Heart right ventricle (tissue), 16 donors: Measurements from ENCODE around the gene TOMM40L. TPM values are rescaled to one million over a fixed set of nuclear protein-coding genes. Genes with fewer than 3 reads are reported as not detected.
"Not testable (repeated sequence)": the region's sequence is repeated elsewhere in the genome, so short reads cannot be mapped to it uniquely, and the experiment has no call there.

Experiments used
- ATAC-seq, 8 donors: fragments of 200-7000 bp; cut with Tn5 transposase; one replicate each; pipeline ENCODE4 v1.9.1; 2020; ENCODE audit warnings: mild to moderate bottlenecking in 8 of 8, moderate library complexity in 8 of 8, moderate number of reproducible peaks in 1 of 8
- DNase-seq, 2 donors: peaks; one replicate each; pipeline ENCODE4 v3.0.0-alpha.2; 2020
- H3K27ac ChIP-seq, 10 donors: fragments of 200-600 bp; sonication (generic) in 2 of 10; one replicate each; pipeline versions ENCODE4 v1.5.0 to v1.8.0; 2020 to 2022; ENCODE audit warnings: mild to moderate bottlenecking in 3 of 10
- H3K27me3 ChIP-seq, 7 donors: fragments of 200-600 bp; one replicate each; pipeline ENCODE4 v1.8.0; 2021 to 2022; ENCODE audit warnings: mild to moderate bottlenecking in 2 of 7
- H3K36me3 ChIP-seq, 9 donors: fragments of 200-600 bp; sonication (generic) in 1 of 9; one replicate each; pipeline versions ENCODE4 v1.5.0 to v1.8.0; 2020 to 2022; ENCODE audit warnings: mild to moderate bottlenecking in 2 of 9
- H3K4me1 ChIP-seq, 9 donors: fragments of 200-600 bp; sonication (generic) in 1 of 9; one replicate each; pipeline versions ENCODE4 v1.5.0 to v1.8.0; 2020 to 2022; ENCODE audit warnings: mild to moderate bottlenecking in 4 of 9
- H3K4me3 ChIP-seq, 10 donors: fragments of 200-600 bp; sonication (generic) in 2 of 10; one replicate each; pipeline versions ENCODE4 v1.5.0 to v1.8.0; 2020 to 2022; ENCODE audit warnings: mild to moderate bottlenecking in 7 of 10, moderate library complexity in 2 of 10
- H3K9me3 ChIP-seq, 11 donors: fragments of 200-600 bp in 10 of 11; sonication (generic) in 2 of 11; one replicate each; pipeline versions ENCODE4 v1.5.0 to v1.8.0; 2013 to 2022; ENCODE audit warnings: mild to moderate bottlenecking in 2 of 11, control low read depth in 1 of 11, moderate library complexity in 1 of 11
- WGBS, 2 donors: extraction: QIAGEN DNeasy Blood & Tissue Kit; methylation state at CpG; one replicate each; pipeline ENCODE4 v1.1.7; 2013; ENCODE audit warnings: inconsistent platforms in 1 of 2; 5-methylcytosine and 5-hydroxymethylcytosine counted together
- intact Hi-C, 10 donors: fragments of 100-400 bp; cut with DNase I; formaldehyde crosslinking; loops; one replicate each; pipeline versions ENCODE4 v1.11.1 to v1.14.2; 2022
- polyA plus RNA-seq, 2 donors: library from polyadenylated mRNA; stranded (reverse); fragments of 200-250 nt; gene quantifications; one replicate each; pipeline ENCODE4 v1.2.3, GENCODE V29; 2013
- total RNA-seq, 10 donors: library from RNA; stranded (reverse); fragmentation: NEBNext Ultra II Directional in 3 of 10; extraction: Animal tissue kit (Norgen Biotek cat#: 25700) in 3 of 10; gene quantifications; one replicate each; pipeline versions ENCODE4 v1.2.1 to v1.2.4, GENCODE V29; 2021 to 2023
- TF ChIP-seq, protein P1 (sequence below), 9 donors: fragments of 200-600 bp; sonication (generic) in 2 of 9; IDR thresholded peaks; one replicate each; pipeline versions ENCODE4 v1.5.0 to v1.8.0; 2021 to 2022; ENCODE audit warnings: antibody characterized with exemption in 9 of 9, mild to moderate bottlenecking in 5 of 9, moderate library complexity in 1 of 9
- donor health status: Arrhythmogenic right ventricular cardiomyopathy.
- donor health status: ischemic (EF 13 %, LVEDD 7.1; RV severe dilation, severe dysfunction).
- donor health status: healthy with polysubstance abuse.
- donor health status: DM: no; HTN: yes; CAD: no.
- donor health status: DM: no; HTN: no; CAD: no.
- donor health status: ischemic (EF 25% LVEDD 6.9; RV normal size, moderate dysfunction).
- donor health status: ischemic (EF 25% LVEDD 5.7; RV mildly dilated, moderate dysfunction).
- donor health status: healthy.
- donor health status: DM: yes; HTN: yes; CAD: no.
- donor health status: Ischemic cardiomyopathy.
- donor health status: ischemic (EF 35%, LVEDD 5.7; RV mildly dilated, moderate dysfunction).
- donor health status: nonischemic (EF 11% LVEDD 7.7; RV severe dilation, severe dysfunction).
- donor health status: DM: yes; HTN: yes; CAD: no.
- donor health status: PGD.
- donor health status: ischemic (EF 29% LVEDD 5.4; RV normal size, mild dysfunction).
- donor health status: nonischemic (EF 23%, LVEDD 6.1; RV moderate dilation, normal function).

The TOMM40L gene
- total and polyA plus RNA-seq, 12 donors, result 17.6 to 37.6 (median 32.8) TPM

DNA sequence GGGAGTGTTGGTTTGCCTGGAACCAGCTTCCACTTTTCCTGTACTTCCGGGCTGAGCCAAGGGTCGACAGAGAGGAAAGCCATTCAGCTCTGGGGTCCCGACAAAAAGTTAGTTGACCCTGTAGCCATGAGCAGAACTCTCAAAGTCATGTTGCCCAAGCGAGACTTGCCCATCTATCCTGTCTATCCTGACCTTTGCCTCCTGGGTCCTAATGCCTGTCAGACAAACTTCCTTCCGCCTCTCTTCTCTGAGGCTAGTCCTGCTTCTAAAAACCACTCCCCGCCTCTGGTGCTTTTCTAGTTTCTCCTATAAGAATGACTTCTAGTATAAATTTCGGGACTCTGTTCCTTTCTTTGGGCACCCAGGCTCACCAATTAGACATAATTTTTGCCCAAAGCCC is 25.0 kb downstream of the TOMM40L start:
- Histone ChIP-seq H3K27me3 (no peaks in the 10 kb centered on the region), H3K9me3 (peaks cover 0 to 16% (median 4%) of the 10 kb centered on the region in 11 donors), H3K4me1 (no peaks in the 10 kb centered on the region), H3K36me3 (no peaks in the 10 kb centered on the region), H3K27ac (no peak overlapping the region), H3K4me3 (no peak overlapping the region)
- ATAC-seq (no peak), DNase-seq (no peak)
- intact Hi-C loops, result no loop called here
- WGBS, 2 donors, result 73 to 87% methylated on average over 7 of the region's 7 CpGs
- TF ChIP-seq, protein P1, sequence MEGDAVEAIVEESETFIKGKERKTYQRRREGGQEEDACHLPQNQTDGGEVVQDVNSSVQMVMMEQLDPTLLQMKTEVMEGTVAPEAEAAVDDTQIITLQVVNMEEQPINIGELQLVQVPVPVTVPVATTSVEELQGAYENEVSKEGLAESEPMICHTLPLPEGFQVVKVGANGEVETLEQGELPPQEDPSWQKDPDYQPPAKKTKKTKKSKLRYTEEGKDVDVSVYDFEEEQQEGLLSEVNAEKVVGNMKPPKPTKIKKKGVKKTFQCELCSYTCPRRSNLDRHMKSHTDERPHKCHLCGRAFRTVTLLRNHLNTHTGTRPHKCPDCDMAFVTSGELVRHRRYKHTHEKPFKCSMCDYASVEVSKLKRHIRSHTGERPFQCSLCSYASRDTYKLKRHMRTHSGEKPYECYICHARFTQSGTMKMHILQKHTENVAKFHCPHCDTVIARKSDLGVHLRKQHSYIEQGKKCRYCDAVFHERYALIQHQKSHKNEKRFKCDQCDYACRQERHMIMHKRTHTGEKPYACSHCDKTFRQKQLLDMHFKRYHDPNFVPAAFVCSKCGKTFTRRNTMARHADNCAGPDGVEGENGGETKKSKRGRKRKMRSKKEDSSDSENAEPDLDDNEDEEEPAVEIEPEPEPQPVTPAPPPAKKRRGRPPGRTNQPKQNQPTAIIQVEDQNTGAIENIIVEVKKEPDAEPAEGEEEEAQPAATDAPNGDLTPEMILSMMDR (IDR thresholded peaks at IDR 0.05), result no peak

DNA sequence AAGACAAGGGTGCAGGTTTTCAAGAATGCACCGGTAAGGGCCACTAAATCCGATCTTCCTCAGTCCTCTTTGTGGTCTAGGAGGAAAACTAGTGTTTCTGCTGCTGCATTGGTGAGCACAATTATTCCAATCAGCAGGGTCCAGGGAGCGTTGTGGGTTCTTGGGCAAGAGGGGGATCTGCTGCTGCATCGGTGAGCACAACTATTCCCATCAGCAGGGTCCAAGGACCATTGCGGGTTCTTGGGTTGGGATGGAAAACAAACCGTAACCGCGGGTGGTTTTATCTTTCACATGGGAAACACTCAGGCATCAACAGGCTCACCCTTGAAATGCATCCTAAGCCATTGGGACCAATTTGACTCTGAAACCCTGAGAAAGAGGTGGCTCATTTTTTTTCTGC is 25.7 kb downstream of the TOMM40L start:
- H3K27ac ChIP-seq, result no peak overlapping the region
- ATAC-seq (no peak), DNase-seq (no peak)
- no peak overlapping the region for H3K4me3 ChIP-seq
- H3K9me3 ChIP-seq, result peaks cover 0 to 22% (median 5%) of the 10 kb centered on the region in 11 donors
- H3K4me1 ChIP-seq, result no peaks in the 10 kb centered on the region
- H3K27me3 ChIP-seq, result peaks cover 0 to under 1% (median 0%) of the 10 kb centered on the region in 7 donors
- H3K36me3 ChIP-seq, result no peaks in the 10 kb centered on the region
- WGBS, 2 donors, result 95 to 96% methylated on average over 8 of the region's 8 CpGs
- TF ChIP-seq, protein P1 (IDR thresholded peaks at IDR 0.05), result no peak
- intact Hi-C loops, result no loop called here

DNA sequence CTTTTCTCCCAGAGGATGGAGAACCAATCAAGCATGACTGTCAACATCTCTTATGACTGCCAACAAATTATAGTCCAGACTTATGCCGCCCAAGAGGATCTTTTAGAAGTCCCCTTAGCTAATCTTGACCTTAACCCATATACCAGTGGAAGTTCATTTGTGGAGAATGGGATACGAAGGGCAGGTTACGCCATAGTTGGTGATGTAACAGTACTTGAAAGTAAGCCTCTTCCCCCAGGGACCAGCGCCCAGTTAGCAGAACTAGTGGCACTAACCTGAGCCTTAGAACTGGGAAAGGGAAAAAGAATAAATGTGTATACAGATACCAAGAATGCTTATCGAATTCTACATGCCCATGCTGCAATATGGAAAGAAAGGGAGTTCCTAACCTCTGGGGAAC is 29.4 kb downstream of the TOMM40L start:
- H3K36me3 ChIP-seq, H3K27ac ChIP-seq, H3K4me3 ChIP-seq, DNase-seq, ATAC-seq, intact Hi-C loops: not testable (repeated sequence)
- Histone ChIP-seq H3K4me1 (peaks cover 0 to 12% (median 8%) of the 10 kb centered on the region in 9 donors), H3K9me3 (peaks cover 0 to 31% (median 13%) of the 10 kb centered on the region in 11 donors), H3K27me3 (peaks cover 0 to 38% (median 35%) of the 10 kb centered on the region in 7 donors)
- WGBS, 2 donors, result 81 to 83% methylated on average over 5 of the region's 5 CpGs

DNA sequence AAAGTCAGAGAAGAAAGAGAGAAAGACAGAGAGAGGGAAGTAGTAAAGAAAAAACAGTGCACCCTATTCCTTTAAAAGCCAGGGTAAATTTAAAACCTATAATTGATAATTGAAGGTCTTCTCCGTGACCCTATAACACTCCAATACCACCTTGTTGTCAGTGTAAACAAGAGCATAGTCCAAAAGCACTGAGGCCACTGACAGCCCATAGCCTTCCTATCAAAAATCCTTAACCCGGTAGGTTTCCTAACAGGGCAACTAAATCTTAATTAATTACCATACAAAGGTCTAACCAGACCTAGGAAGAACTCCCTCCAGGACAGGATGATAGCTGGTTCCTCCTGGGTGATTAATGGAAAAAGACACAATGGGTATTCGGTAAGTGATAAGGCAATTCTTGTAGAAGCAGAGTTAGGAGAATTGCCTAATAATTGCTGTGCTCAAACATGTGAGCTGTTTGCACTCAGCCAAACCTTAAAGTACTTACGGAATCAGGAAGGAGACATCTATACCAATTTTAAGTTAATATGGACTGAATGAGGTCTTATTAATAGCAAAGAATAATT is 30.2 kb downstream of the TOMM40L start:
- H3K27ac ChIP-seq, H3K4me3 ChIP-seq, DNase-seq, H3K36me3 ChIP-seq, ATAC-seq, intact Hi-C loops: not testable (repeated sequence)
- H3K9me3 ChIP-seq, result peaks cover 0 to 23% (median 12%) of the 10 kb centered on the region in 11 donors
- H3K4me1 ChIP-seq, result peaks cover 0 to 12% (median 8%) of the 10 kb centered on the region in 9 donors
- WGBS, 2 donors, result 81 to 83% methylated on average over 4 of the region's 4 CpGs
- H3K27me3 ChIP-seq, result peaks cover 0 to 45% (median 43%) of the 10 kb centered on the region in 7 donors

DNA sequence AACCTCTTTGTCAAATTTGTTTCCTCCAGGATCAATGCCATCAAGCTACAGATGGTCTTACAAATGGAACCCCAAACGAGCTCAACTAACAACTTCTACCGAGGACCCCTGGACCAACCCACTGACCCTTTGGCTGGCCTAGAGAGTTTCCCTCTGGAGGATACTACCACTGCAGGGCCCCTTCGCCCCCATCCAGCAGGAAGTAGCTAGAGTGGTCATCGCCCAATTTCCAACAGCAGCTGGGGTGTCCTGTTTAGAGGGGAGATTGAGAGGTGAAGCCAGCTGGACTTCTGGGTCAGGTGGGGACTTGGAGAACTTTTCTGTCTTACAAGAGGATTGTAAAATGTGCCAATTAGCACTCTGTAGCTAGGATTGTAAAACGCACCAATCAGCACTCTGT is 31.2 kb downstream of the TOMM40L start:
- H3K4me3 ChIP-seq, ATAC-seq, H3K27ac ChIP-seq, H3K36me3 ChIP-seq, intact Hi-C loops, DNase-seq: not testable (repeated sequence)
- peaks cover 0 to 55% (median 47%) of the 10 kb centered on the region in 7 donors for H3K27me3 ChIP-seq
- 94 to 96% methylated on average over 5 of the region's 5 CpGs for WGBS, 2 donors
- H3K4me1 ChIP-seq, result peaks cover 0 to 12% (median 8%) of the 10 kb centered on the region in 9 donors
- peaks cover 0 to 19% (median 12%) of the 10 kb centered on the region in 11 donors for H3K9me3 ChIP-seq
